Measurements from ENCODE around the gene ART1. TPM values are rescaled to one million over a fixed set of nuclear protein-coding genes. Genes with fewer than 3 reads are reported as not detected.

Gene ART1
- total RNA-seq, 1 donor from 2014 or later = not detected

GRCh38 chr11:3622521-3622920 lies 22.4 kb upstream of the ART1 start:
- Mint-ChIP-seq H3K4me1 (ENCODE audit: unreplicated experiment) (peaks cover 2% of the 10 kb centered on the region), H3K9me3 (ENCODE audit: unreplicated experiment) (no peaks in the 10 kb centered on the region), H3K4me3 (ENCODE audit: unreplicated experiment) (no peak overlapping the region), H3K36me3 (ENCODE audit: unreplicated experiment) (no peaks in the 10 kb centered on the region), H3K27ac (ENCODE audit: unreplicated experiment) (no peak overlapping the region), H3K27me3 (ENCODE audit: unreplicated experiment) (peaks cover 2% of the 10 kb centered on the region)
- no peak for TF ChIP-seq CTCF (IDR thresholded peaks at IDR 0.05)
- no peak for DNase-seq (ENCODE audit: extremely low spot score, unreplicated experiment)

GRCh38 chr11:3623121-3623520 lies 21.8 kb upstream of the ART1 start:
- Mint-ChIP-seq H3K9me3 (ENCODE audit: unreplicated experiment) (no peaks in the 10 kb centered on the region), H3K4me1 (ENCODE audit: unreplicated experiment) (peaks cover 2% of the 10 kb centered on the region), H3K36me3 (ENCODE audit: unreplicated experiment) (no peaks in the 10 kb centered on the region), H3K4me3 (ENCODE audit: unreplicated experiment) (no peak overlapping the region), H3K27me3 (ENCODE audit: unreplicated experiment) (peaks cover 2% of the 10 kb centered on the region), H3K27ac (ENCODE audit: unreplicated experiment) (no peak overlapping the region)
- TF ChIP-seq CTCF (IDR thresholded peaks at IDR 0.05) = no peak
- DNase-seq (ENCODE audit: extremely low spot score, unreplicated experiment) = no peak

GRCh38 chr11:3623767-3624458 lies 21.0 kb upstream of the ART1 start:
- no peak for DNase-seq (ENCODE audit: extremely low spot score, unreplicated experiment)
- Mint-ChIP-seq H3K4me3 (ENCODE audit: unreplicated experiment) (no peak overlapping the region), H3K36me3 (ENCODE audit: unreplicated experiment) (no peaks in the 10 kb centered on the region), H3K27me3 (ENCODE audit: unreplicated experiment) (peaks cover 2% of the 10 kb centered on the region), H3K9me3 (ENCODE audit: unreplicated experiment) (no peaks in the 10 kb centered on the region), H3K27ac (ENCODE audit: unreplicated experiment) (no peak overlapping the region), H3K4me1 (ENCODE audit: unreplicated experiment) (peaks cover 2% of the 10 kb centered on the region)
- no peak for TF ChIP-seq CTCF (IDR thresholded peaks at IDR 0.05)

GRCh38 chr11:3626250-3626960 lies 18.5 kb upstream of the ART1 start:
- Mint-ChIP-seq H3K27ac (ENCODE audit: unreplicated experiment) (no peak overlapping the region), H3K27me3 (ENCODE audit: unreplicated experiment) (peaks cover 2% of the 10 kb centered on the region), H3K4me3 (ENCODE audit: unreplicated experiment) (no peak overlapping the region)

More at GRCh38 chr11:3626250-3626960, 18.5 kb upstream of the ART1 start:
- no peak for TF ChIP-seq CTCF (IDR thresholded peaks at IDR 0.05)
- Mint-ChIP-seq H3K9me3 (ENCODE audit: unreplicated experiment) (no peaks in the 10 kb centered on the region), H3K36me3 (ENCODE audit: unreplicated experiment) (no peaks in the 10 kb centered on the region), H3K4me1 (ENCODE audit: unreplicated experiment) (peaks cover 2% of the 10 kb centered on the region)
- DNase-seq (ENCODE audit: extremely low spot score, unreplicated experiment) = no peak
